T-helper 1 cell treated with Interleukin-12 subunit alpha and Interleukin-12 subunit beta and Interleukin-4 antibody, amounts not matched to agents 30 μg/mL and 1 μg/mL, for 36 hours (primary cell): ENCODE measurements around the gene PHACTR1.
"Not testable (repeated sequence)": the region's sequence is repeated elsewhere in the genome, so short reads cannot be mapped to it uniquely, and the experiment has no call there.

Experiments used
- H3K27ac Mint-ChIP-seq: one replicate; pipeline ENCODE4 v1.8.0; 2021; ENCODE audit warnings: mild to moderate bottlenecking, mixed read lengths
- H3K27me3 Mint-ChIP-seq: one replicate; pipeline ENCODE4 v1.8.0; 2021; ENCODE audit warnings: low read depth, mixed read lengths
- H3K36me3 Mint-ChIP-seq: one replicate; pipeline ENCODE4 v1.8.0; 2021; ENCODE audit warnings: low read depth, mixed read lengths
- H3K4me1 Mint-ChIP-seq: one replicate; pipeline ENCODE4 v1.8.0; 2021; ENCODE audit warnings: low read depth, mixed read lengths
- H3K4me3 Mint-ChIP-seq: one replicate; pipeline ENCODE4 v1.8.0; 2021; ENCODE audit warnings: mild to moderate bottlenecking, moderate library complexity, mixed read lengths
- H3K9me3 Mint-ChIP-seq: one replicate; pipeline ENCODE4 v1.8.0; 2021; ENCODE audit warnings: mixed read lengths

The PHACTR1 gene

DNA sequence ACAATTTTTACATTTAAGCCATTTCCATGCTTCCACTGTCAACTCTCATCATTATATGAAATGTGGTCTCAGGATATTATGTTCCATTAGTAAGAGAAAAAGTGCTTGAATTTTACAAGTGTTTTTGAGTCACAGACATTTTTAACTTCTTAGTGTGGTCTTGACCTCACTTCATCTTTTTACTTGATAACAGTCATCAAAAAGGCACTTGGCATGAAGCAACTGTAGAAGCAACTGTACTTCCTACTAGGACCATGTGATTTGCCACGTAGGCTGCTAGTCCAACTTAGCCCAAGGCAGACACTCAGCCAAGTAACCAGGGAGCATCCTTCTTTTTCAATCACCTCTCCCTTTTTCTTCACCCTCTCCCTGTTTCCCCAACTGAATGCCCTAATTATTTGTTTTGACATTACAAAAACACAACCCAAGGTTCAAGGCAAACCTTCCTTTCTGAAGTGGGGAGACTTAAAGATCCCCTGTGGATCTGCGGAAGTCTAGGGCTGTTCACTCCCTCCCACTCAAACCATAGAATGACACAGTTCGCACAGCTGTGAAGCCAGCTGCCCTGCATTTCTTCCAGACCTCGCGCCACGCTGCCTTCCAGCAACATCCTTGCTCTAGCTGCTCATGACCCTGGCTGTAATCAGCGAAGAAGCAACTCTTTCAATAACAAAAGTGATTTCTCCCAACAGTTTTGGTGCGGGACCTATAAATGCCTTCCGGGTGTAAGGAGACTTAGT, 45.0 kb downstream of the PHACTR1 start:
- Mint-ChIP-seq H3K27ac (no peak overlapping the region), H3K9me3 (no peaks in the 10 kb centered on the region), H3K36me3 (no peaks in the 10 kb centered on the region), H3K4me1 (no peaks in the 10 kb centered on the region), H3K27me3 (no peaks in the 10 kb centered on the region), H3K4me3 (no peak overlapping the region)

GRCh38 chr6:12762731-12763434, 46.3 kb downstream of the PHACTR1 start:
- not testable (repeated sequence) for H3K4me1 Mint-ChIP-seq, H3K36me3 Mint-ChIP-seq, H3K27ac Mint-ChIP-seq, H3K4me3 Mint-ChIP-seq, H3K27me3 Mint-ChIP-seq, H3K9me3 Mint-ChIP-seq

- no peaks in the 10 kb centered on the region for H3K9me3 Mint-ChIP-seq
- H3K27ac Mint-ChIP-seq: no peak overlapping the region
- no peaks in the 10 kb centered on the region for H3K36me3 Mint-ChIP-seq
- H3K4me1 Mint-ChIP-seq: no peaks in the 10 kb centered on the region
- H3K27me3 Mint-ChIP-seq: no peaks in the 10 kb centered on the region
- H3K4me3 Mint-ChIP-seq: no peak overlapping the region
These were observed 49.8 kb downstream of the PHACTR1 start for GRCh38 chr6:12766365-12766764.

- Mint-ChIP-seq H3K4me1 (no peaks in the 10 kb centered on the region), H3K36me3 (no peaks in the 10 kb centered on the region), H3K9me3 (no peaks in the 10 kb centered on the region), H3K27ac (no peak overlapping the region), H3K27me3 (no peaks in the 10 kb centered on the region), H3K4me3 (no peak overlapping the region)
These were observed 50.4 kb downstream of the PHACTR1 start for GRCh38 chr6:12767016-12767415.

DNA sequence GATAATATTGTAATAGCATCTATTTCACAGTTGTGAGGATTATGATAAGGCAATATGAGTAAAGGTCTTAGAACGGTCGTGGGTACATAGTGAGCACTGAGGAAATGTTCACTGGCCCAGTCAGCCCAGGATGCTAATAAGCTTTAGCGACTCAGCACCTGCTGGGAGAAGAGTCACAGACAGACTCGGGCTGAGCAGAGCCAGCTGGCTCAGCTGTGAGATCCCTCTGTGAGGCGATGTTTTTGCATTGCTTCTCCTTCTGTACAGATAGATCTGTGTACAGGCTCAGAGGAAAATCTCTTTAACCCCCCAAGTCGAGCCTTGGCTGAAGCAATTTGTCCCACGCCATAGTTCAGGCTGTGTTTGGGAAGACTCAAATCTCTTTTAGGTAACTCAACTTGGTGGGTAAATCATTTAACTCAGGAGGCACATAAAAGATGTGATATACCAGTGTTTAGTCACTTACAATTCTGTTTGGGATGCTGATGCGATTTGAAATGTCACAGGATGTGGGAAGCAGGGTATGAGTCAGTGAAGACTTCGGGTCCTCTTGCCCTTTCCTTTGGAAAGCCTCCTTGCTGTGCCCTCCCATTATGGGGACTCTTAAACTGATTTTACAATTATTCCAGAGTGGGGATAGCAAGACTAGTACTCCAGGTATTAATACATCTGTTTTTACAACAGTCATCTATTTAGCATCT, 53.1 kb downstream of the PHACTR1 start:
- Mint-ChIP-seq H3K27me3 (no peaks in the 10 kb centered on the region), H3K36me3 (no peaks in the 10 kb centered on the region), H3K4me1 (no peaks in the 10 kb centered on the region), H3K27ac (no peak overlapping the region), H3K4me3 (no peak overlapping the region), H3K9me3 (no peaks in the 10 kb centered on the region)

DNA sequence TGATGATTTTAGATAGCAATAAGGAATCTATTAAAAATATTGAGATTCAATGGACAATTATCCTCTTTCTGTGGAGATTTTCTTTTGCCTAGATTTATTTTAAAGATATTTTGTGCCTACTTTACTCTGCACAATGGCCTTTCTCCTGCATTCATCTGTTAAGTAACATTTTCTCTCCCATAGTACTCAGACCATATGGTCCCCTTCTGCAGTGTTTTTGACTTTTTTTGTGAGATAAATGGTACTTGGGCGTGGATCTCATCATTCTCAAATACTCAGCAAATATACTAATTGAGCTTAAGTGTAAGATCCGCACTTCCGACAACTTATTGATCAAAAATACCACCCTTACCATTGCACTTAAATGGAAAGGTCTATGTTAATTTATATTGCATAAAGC, 55.8 kb downstream of the PHACTR1 start:
- Mint-ChIP-seq H3K4me1 (no peaks in the 10 kb centered on the region), H3K4me3 (no peak overlapping the region), H3K36me3 (no peaks in the 10 kb centered on the region), H3K27ac (no peak overlapping the region), H3K9me3 (no peaks in the 10 kb centered on the region), H3K27me3 (no peaks in the 10 kb centered on the region)

GRCh38 chr6:12776291-12776690, 59.7 kb downstream of the PHACTR1 start:
- H3K36me3 Mint-ChIP-seq: no peaks in the 10 kb centered on the region
- no peaks in the 10 kb centered on the region for H3K27me3 Mint-ChIP-seq
- no peaks in the 10 kb centered on the region for H3K9me3 Mint-ChIP-seq
- no peaks in the 10 kb centered on the region for H3K4me1 Mint-ChIP-seq
- no peak overlapping the region for H3K27ac Mint-ChIP-seq
- H3K4me3 Mint-ChIP-seq: no peak overlapping the region

DNA sequence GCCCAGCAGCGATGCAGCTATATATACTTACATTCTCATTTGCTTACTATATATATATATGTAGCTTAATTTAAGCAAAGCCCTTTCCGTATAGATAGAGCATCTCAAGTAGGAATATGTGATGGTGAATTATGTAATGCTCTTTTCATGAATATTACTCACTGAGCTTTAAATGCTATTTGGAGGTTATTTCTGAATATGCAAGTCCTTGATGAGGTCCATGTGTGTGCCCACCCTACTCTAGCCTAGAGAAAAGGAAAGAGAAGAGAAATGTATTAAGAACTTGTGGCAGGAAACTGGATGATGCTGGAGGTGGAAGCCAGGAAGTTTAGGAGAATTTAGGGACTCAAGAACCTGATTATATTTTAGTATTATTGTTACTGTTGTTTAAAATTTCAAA, 63.2 kb downstream of the PHACTR1 start:
- H3K4me3 Mint-ChIP-seq: no peak overlapping the region
- H3K27me3 Mint-ChIP-seq: no peaks in the 10 kb centered on the region
- no peaks in the 10 kb centered on the region for H3K4me1 Mint-ChIP-seq
- no peaks in the 10 kb centered on the region for H3K36me3 Mint-ChIP-seq
- no peaks in the 10 kb centered on the region for H3K9me3 Mint-ChIP-seq
- no peak overlapping the region for H3K27ac Mint-ChIP-seq

DNA sequence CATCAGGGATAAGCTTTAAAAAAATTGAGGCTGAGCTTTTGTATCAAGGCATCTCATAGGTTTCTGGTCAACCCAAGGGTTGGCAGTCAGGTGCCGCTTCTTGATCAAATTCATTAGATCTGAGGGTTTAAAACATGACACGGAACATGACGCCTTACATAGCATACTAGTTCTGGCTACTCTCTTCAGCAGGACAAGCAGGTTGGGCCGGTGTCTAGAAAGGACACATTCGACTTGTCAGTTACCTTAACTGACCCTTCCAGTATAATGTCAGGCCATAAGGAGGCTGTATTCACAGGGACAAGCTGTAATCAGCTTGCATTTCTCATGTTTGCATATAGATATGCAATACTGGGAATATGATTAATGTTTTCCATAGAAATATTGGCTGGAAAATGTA, 65.6 kb downstream of the PHACTR1 start:
- no peaks in the 10 kb centered on the region for H3K36me3 Mint-ChIP-seq
- H3K4me3 Mint-ChIP-seq: no peak overlapping the region
- H3K27me3 Mint-ChIP-seq: no peaks in the 10 kb centered on the region
- no peak overlapping the region for H3K27ac Mint-ChIP-seq
- no peaks in the 10 kb centered on the region for H3K4me1 Mint-ChIP-seq
- no peaks in the 10 kb centered on the region for H3K9me3 Mint-ChIP-seq

DNA sequence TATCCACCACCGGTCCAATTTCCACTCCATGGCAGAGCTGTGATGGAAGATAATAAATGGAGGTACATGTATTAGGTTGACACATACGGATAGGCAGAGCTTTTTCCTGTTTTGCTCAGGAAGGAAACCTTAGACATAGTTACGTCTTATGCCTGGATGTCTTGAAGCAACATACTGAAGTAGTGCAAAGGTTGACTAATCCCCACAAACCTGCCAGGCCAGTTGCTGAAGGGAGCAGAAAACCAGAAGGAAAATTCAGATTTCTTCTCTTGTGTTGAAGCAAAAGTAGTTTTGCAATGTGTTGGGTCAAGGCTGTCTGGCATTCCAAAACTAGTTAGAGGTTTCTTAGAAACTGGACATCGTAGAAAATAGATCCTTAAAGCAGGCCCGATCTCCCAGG, 68.7 kb downstream of the PHACTR1 start:
- no peak overlapping the region for H3K27ac Mint-ChIP-seq
- no peaks in the 10 kb centered on the region for H3K4me1 Mint-ChIP-seq
- H3K9me3 Mint-ChIP-seq: no peaks in the 10 kb centered on the region
- no peaks in the 10 kb centered on the region for H3K36me3 Mint-ChIP-seq
- no peaks in the 10 kb centered on the region for H3K27me3 Mint-ChIP-seq
- no peak overlapping the region for H3K4me3 Mint-ChIP-seq

- no peaks in the 10 kb centered on the region for H3K27me3 Mint-ChIP-seq
- H3K27ac Mint-ChIP-seq: no peak overlapping the region
- H3K4me1 Mint-ChIP-seq: no peaks in the 10 kb centered on the region
- no peaks in the 10 kb centered on the region for H3K9me3 Mint-ChIP-seq
- H3K4me3 Mint-ChIP-seq: no peak overlapping the region
- no peaks in the 10 kb centered on the region for H3K36me3 Mint-ChIP-seq
These were observed 69.4 kb downstream of the PHACTR1 start for GRCh38 chr6:12785921-12786320.

- Mint-ChIP-seq H3K27ac (no peak overlapping the region), H3K27me3 (no peaks in the 10 kb centered on the region), H3K9me3 (no peaks in the 10 kb centered on the region), H3K36me3 (no peaks in the 10 kb centered on the region), H3K4me3 (no peak overlapping the region), H3K4me1 (no peaks in the 10 kb centered on the region)
These were observed 74.8 kb downstream of the PHACTR1 start for GRCh38 chr6:12791371-12791770.

GRCh38 chr6:12798326-12798725, 81.8 kb downstream of the PHACTR1 start:
- Mint-ChIP-seq H3K4me1 (no peaks in the 10 kb centered on the region), H3K36me3 (no peaks in the 10 kb centered on the region), H3K27ac (no peak overlapping the region), H3K4me3 (no peak overlapping the region), H3K27me3 (peaks cover 5% of the 10 kb centered on the region), H3K9me3 (no peaks in the 10 kb centered on the region)

DNA sequence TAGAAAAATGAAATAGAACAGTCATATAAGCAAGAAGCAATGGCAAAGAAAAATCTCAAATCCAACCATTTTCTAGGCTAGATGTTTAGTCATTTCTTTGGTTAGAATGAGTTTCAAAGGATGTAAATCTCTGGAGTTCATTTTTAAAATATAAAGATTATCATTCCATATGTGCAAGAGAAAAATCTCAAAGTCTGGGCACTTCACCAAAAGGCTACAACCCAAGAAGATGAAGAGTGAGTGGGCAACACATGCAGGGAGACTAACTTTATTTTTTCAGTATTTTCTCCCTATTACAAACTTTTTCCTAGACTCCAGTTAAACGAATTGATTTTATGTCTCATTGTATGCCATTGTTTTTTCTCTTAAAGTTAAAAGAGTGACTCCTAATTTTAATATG, 83.6 kb downstream of the PHACTR1 start:
- Mint-ChIP-seq H3K4me3 (no peak overlapping the region), H3K4me1 (no peaks in the 10 kb centered on the region), H3K9me3 (no peaks in the 10 kb centered on the region), H3K36me3 (no peaks in the 10 kb centered on the region), H3K27ac (no peak overlapping the region), H3K27me3 (peaks cover 8% of the 10 kb centered on the region)

- no peak overlapping the region for H3K4me3 Mint-ChIP-seq
- H3K36me3 Mint-ChIP-seq: no peaks in the 10 kb centered on the region
- no peak overlapping the region for H3K27ac Mint-ChIP-seq
- peaks cover 8% of the 10 kb centered on the region for H3K27me3 Mint-ChIP-seq
- H3K9me3 Mint-ChIP-seq: no peaks in the 10 kb centered on the region
- H3K4me1 Mint-ChIP-seq: no peaks in the 10 kb centered on the region
These were observed 84.6 kb downstream of the PHACTR1 start for GRCh38 chr6:12801141-12801540.
